IPS-18a (cell line): ENCODE data around the gene SAMD10.

Experiments used
- H3K27ac ChIP-seq: one replicate; pipeline ENCODE4 v1.5.1; 2013; ENCODE audit warnings: low read length
- H3K27me3 ChIP-seq: one replicate; pipeline ENCODE4 v1.6.1; 2013; ENCODE audit warnings: mild to moderate bottlenecking, low read length; ENCODE audit not compliant: control insufficient read depth, insufficient read depth
- H3K36me3 ChIP-seq: one replicate; pipeline ENCODE4 v1.6.1; 2013; ENCODE audit warnings: low read depth, low read length; ENCODE audit not compliant: control insufficient read depth
- H3K4me1 ChIP-seq: one replicate; pipeline ENCODE4 v1.6.1; 2013; ENCODE audit warnings: low read depth, low read length; ENCODE audit not compliant: control insufficient read depth
- H3K4me3 ChIP-seq: one replicate; pipeline ENCODE4 v1.5.1; 2013; ENCODE audit warnings: low read length
- H3K9ac ChIP-seq: one replicate; pipeline ENCODE4 v1.6.1; 2013; ENCODE audit warnings: mild to moderate bottlenecking, low read length, moderate library complexity
- H3K9me3 ChIP-seq: one replicate; pipeline ENCODE4 v1.6.1; 2013; ENCODE audit warnings: low read depth, low read length; ENCODE audit not compliant: control insufficient read depth

Gene SAMD10

GRCh38 chr20:63979557-63980316, at the start of gene SAMD10:
TSS of gene SAMD10 (minus strand) at chr20:63979642. CDS start at chr20:63979467, 175 bp downstream.
- Histone ChIP-seq H3K27me3 (peaks cover 14% of the 10 kb centered on the region), H3K4me1 (peaks cover 3% of the 10 kb centered on the region), H3K36me3 (peaks cover 8% of the 10 kb centered on the region), H3K27ac (no peak within 1 kb of the TSS), H3K4me3 (peak within 1 kb of the TSS; percentile 72), H3K9ac (no peak within 1 kb of the TSS), H3K9me3 (no peaks in the 10 kb centered on the region)

- no peak overlapping the region for H3K27ac ChIP-seq
- no peak overlapping the region for H3K4me3 ChIP-seq
- no peak overlapping the region for H3K9ac ChIP-seq
- H3K36me3 ChIP-seq: peaks cover 74% of the 10 kb centered on the region
- no peaks in the 10 kb centered on the region for H3K4me1 ChIP-seq
- H3K27me3 ChIP-seq: no peaks in the 10 kb centered on the region
- H3K9me3 ChIP-seq: no peaks in the 10 kb centered on the region
Observed at GRCh38 chr20:64027981-64028685, 48.7 kb upstream of the SAMD10 start.

GRCh38 chr20:64025826-64026412, 46.5 kb upstream of the SAMD10 start:
- Histone ChIP-seq H3K27me3 (no peaks in the 10 kb centered on the region), H3K4me3 (no peak overlapping the region), H3K36me3 (peaks cover 67% of the 10 kb centered on the region), H3K4me1 (no peaks in the 10 kb centered on the region), H3K27ac (no peak overlapping the region), H3K9ac (no peak overlapping the region), H3K9me3 (no peaks in the 10 kb centered on the region)

GRCh38 chr20:64025101-64025825, 45.8 kb upstream of the SAMD10 start:
- Histone ChIP-seq H3K4me1 (no peaks in the 10 kb centered on the region), H3K27ac (no peak overlapping the region), H3K9me3 (no peaks in the 10 kb centered on the region), H3K36me3 (peaks cover 67% of the 10 kb centered on the region), H3K27me3 (no peaks in the 10 kb centered on the region), H3K4me3 (no peak overlapping the region), H3K9ac (no peak overlapping the region)

- Histone ChIP-seq H3K9me3 (no peaks in the 10 kb centered on the region), H3K27me3 (no peaks in the 10 kb centered on the region), H3K4me1 (no peaks in the 10 kb centered on the region), H3K4me3 (no peak overlapping the region), H3K27ac (no peak overlapping the region), H3K36me3 (peaks cover 65% of the 10 kb centered on the region), H3K9ac (no peak overlapping the region)
Observed at GRCh38 chr20:64024141-64024990, 44.9 kb upstream of the SAMD10 start.

- no peaks in the 10 kb centered on the region for H3K4me1 ChIP-seq
- no peaks in the 10 kb centered on the region for H3K27me3 ChIP-seq
- no peak overlapping the region for H3K9ac ChIP-seq
- H3K4me3 ChIP-seq: no peak overlapping the region
- H3K36me3 ChIP-seq: peaks cover 62% of the 10 kb centered on the region
- H3K9me3 ChIP-seq: no peaks in the 10 kb centered on the region
- H3K27ac ChIP-seq: no peak overlapping the region
Observed at GRCh38 chr20:64023361-64024140, 44.1 kb upstream of the SAMD10 start.

GRCh38 chr20:64022671-64023360, 43.4 kb upstream of the SAMD10 start:
- Histone ChIP-seq H3K4me1 (no peaks in the 10 kb centered on the region), H3K9ac (no peak overlapping the region), H3K4me3 (no peak overlapping the region), H3K27ac (no peak overlapping the region), H3K36me3 (peaks cover 60% of the 10 kb centered on the region), H3K27me3 (no peaks in the 10 kb centered on the region), H3K9me3 (no peaks in the 10 kb centered on the region)

- Histone ChIP-seq H3K4me1 (no peaks in the 10 kb centered on the region), H3K27ac (no peak overlapping the region), H3K4me3 (no peak overlapping the region), H3K36me3 (peaks cover 56% of the 10 kb centered on the region), H3K27me3 (no peaks in the 10 kb centered on the region), H3K9ac (no peak overlapping the region), H3K9me3 (no peaks in the 10 kb centered on the region)
Observed at GRCh38 chr20:64021124-64021975, 41.9 kb upstream of the SAMD10 start.

- Histone ChIP-seq H3K9me3 (no peaks in the 10 kb centered on the region), H3K27ac (no peak overlapping the region), H3K27me3 (no peaks in the 10 kb centered on the region), H3K9ac (no peak overlapping the region), H3K36me3 (peaks cover 54% of the 10 kb centered on the region), H3K4me3 (no peak overlapping the region), H3K4me1 (no peaks in the 10 kb centered on the region)
Observed at GRCh38 chr20:64015635-64016034, 36.2 kb upstream of the SAMD10 start.
